Inflammatory macrophage treated with lipopolysaccharide for 4 hours (primary cell): Measurements from ENCODE around the gene STKLD1.
"Not testable (repeated sequence)": the region's sequence is repeated elsewhere in the genome, so short reads cannot be mapped to it uniquely, and the experiment has no call there.

Experiments
- DNase-seq: peaks from one replicate; pipeline ENCODE4 v3.0.0-alpha.2; 2020

STKLD1 gene

GRCh38 chr9:133389025-133389557, 12.9 kb downstream of the STKLD1 start:
- DNase-seq, result no peak

- DNase-seq, result no peak
Measured at GRCh38 chr9:133389562-133389961, 13.4 kb downstream of the STKLD1 start.

- DNase-seq, result no peak
Measured at GRCh38 chr9:133390713-133391112, 14.5 kb downstream of the STKLD1 start.

- DNase-seq, result not testable (repeated sequence)
Measured at GRCh38 chr9:133391449-133391848, 15.3 kb downstream of the STKLD1 start.

- not testable (repeated sequence) for DNase-seq
Measured at GRCh38 chr9:133392308-133392707, 16.1 kb downstream of the STKLD1 start.

- DNase-seq, result no peak
Measured at GRCh38 chr9:133393399-133393798, 17.2 kb downstream of the STKLD1 start.

GRCh38 chr9:133394687-133395271, 18.6 kb downstream of the STKLD1 start:
- no peak for DNase-seq

- no peak for DNase-seq
Measured at GRCh38 chr9:133396952-133397351, 20.8 kb downstream of the STKLD1 start.

GRCh38 chr9:133397370-133397769, 21.2 kb downstream of the STKLD1 start:
- DNase-seq, result no peak

- no peak for DNase-seq
Measured at GRCh38 chr9:133397895-133398294, 21.7 kb downstream of the STKLD1 start.

GRCh38 chr9:133400292-133400691, 24.1 kb downstream of the STKLD1 start:
- no peak for DNase-seq

- DNase-seq, result no peak
Measured at GRCh38 chr9:133401588-133401987, 25.4 kb downstream of the STKLD1 start.

- DNase-seq, result no peak
Measured at GRCh38 chr9:133402689-133403088, 26.5 kb downstream of the STKLD1 start.

GRCh38 chr9:133403766-133404453, 27.7 kb downstream of the STKLD1 start:
- peak; percentile 9 for DNase-seq

GRCh38 chr9:133404454-133405002, 28.4 kb downstream of the STKLD1 start:
- no peak for DNase-seq

GRCh38 chr9:133405508-133406438, 29.6 kb downstream of the STKLD1 start:
- no peak for DNase-seq

- DNase-seq, result peak; percentile 80
Measured at GRCh38 chr9:133406480-133407307, 30.5 kb downstream of the STKLD1 start.

GRCh38 chr9:133408042-133408441, 31.9 kb downstream of the STKLD1 start:
- DNase-seq, result no peak

GRCh38 chr9:133415170-133415569, 39.0 kb downstream of the STKLD1 start:
- no peak for DNase-seq

GRCh38 chr9:133417541-133418461, 41.6 kb downstream of the STKLD1 start, which contains the start of gene REXO4:
TSS of gene REXO4 (minus strand) at chr9:133418010. CDS start at chr9:133417844, 166 bp downstream.
- DNase-seq, result peak; percentile 76

- DNase-seq, result no peak
Measured at GRCh38 chr9:133419005-133419404, 42.8 kb downstream of the STKLD1 start.
